Upper lobe of left lung (tissue), 4 donors: ENCODE data around the gene KIF23.

Source experiments
- CTCF ChIP-seq, 6 experiments: fragments of 450-650 bp in 4 of 6; fragments of 200-600 bp in 2 of 6; sonication (generic) in 2 of 6; IDR thresholded peaks; one replicate each; pipeline ENCODE4 v1.5.1; 2016 to 2019; ENCODE audit warnings: antibody characterized with exemption in 6 of 6
- EP300 ChIP-seq, 4 donors: sonication (generic); formaldehyde crosslinking; IDR thresholded peaks; one replicate each; pipeline ENCODE4 v1.5.1; 2017; ENCODE audit warnings: antibody characterized with exemption in 4 of 4, control low read depth in 2 of 4
- POLR2A ChIP-seq, 4 donors: fragments of 450-650 bp; IDR thresholded peaks; one replicate each; pipeline ENCODE4 v1.5.1; 2016 to 2017; ENCODE audit warnings: antibody characterized with exemption in 4 of 4, mild to moderate bottlenecking in 2 of 4
- POLR2AphosphoS5 ChIP-seq, 2 donors: sonication (generic); formaldehyde crosslinking; IDR thresholded peaks; one replicate each; pipeline ENCODE4 v1.5.1; 2017; ENCODE audit warnings: antibody characterized with exemption in 2 of 2

- no peak for TF ChIP-seq POLR2A (IDR thresholded peaks at IDR 0.05)
- no peak for TF ChIP-seq POLR2AphosphoS5 (IDR thresholded peaks at IDR 0.05)
- TF ChIP-seq CTCF (IDR thresholded peaks at IDR 0.05) = no peak
- TF ChIP-seq EP300 (IDR thresholded peaks at IDR 0.05) = no peak
Observed at GRCh38 chr15:69403594-69403993, 10.6 kb upstream of the KIF23 start.
